Measurements from ENCODE around the gene MAG. TPM values are rescaled to one million over a fixed set of nuclear protein-coding genes. Genes with fewer than 3 reads are reported as not detected.

Gene MAG
- total and polyA plus RNA-seq, 2 of the 13 experiments (the other 11 are each of a cell fraction or from before 2014, with no cell fraction given) = 0.20 to 1.3 TPM

DNA sequence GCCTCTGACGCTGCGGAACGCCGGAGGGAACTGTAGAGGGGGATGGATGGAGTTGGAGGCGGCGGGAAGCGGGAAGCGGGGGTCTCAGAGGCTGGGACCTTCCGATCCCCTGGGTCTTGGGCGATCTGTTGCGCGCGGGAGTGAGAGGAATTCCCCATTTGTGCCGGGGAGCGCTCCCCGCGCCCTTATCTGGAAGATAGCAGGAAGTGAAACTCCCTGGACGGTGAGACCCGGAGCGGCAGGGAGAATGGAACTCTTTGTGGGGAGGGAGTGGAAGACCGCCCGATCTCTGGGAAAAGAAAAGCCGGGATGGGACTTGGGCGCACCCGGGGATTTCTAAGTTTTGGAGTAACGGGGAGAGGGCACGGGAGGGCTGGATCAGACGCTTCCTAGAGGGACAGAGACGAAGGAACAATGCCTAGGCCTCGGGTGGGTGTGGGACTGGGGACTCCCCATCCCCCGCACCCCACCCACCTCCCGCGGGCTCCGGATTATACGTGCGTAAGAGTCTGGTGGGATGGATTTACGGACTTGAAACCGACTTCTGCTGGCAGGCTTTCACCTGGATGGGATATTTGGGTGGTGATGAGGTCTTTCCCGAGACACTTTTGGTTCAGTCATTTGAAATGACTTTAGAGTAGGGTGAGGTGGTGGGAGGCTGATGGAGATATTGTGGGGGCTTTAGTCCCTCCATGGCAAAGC is 42.7 kb upstream of the MAG start (continued):
- TF ChIP-seq ZNF33A (CRISPR knock-in tag; IDR thresholded peaks at IDR 0.05; ENCODE audit: borderline replicate concordance) (no peak), ZNF282 (IDR thresholded peaks at IDR 0.05; ENCODE audit: partially characterized antibody) (no peak), SATB2 (CRISPR knock-in tag; IDR thresholded peaks at IDR 0.05) (no peak), MAFK (conservative IDR thresholded peaks at IDR 0.05 in 1 of 2, IDR thresholded peaks at IDR 0.05 in 1 of 2; ENCODE audit: low read length in 2 of 2) (no peak), KMT2A (CRISPR knock-in tag; IDR thresholded peaks at IDR 0.05) (0 out of 2 replicates have a peak, but pooled peaks have one; percentile 6), MATR3 (CRISPR knock-in tag; IDR thresholded peaks at IDR 0.05) (no peak), ZNF343 (CRISPR knock-in tag; IDR thresholded peaks at IDR 0.05) (no peak), ATF7 (IDR thresholded peaks at IDR 0.05) (no peak), ATF7 (CRISPR knock-in tag; IDR thresholded peaks at IDR 0.05) (no peak), ZNF484 (CRISPR knock-in tag; IDR thresholded peaks at IDR 0.05; ENCODE audit: borderline replicate concordance, low read depth) (no peak), SNAI1 (CRISPR knock-in tag; IDR thresholded peaks at IDR 0.05; ENCODE audit: borderline replicate concordance) (no peak)
- TF ChIP-seq, protein P1, sequence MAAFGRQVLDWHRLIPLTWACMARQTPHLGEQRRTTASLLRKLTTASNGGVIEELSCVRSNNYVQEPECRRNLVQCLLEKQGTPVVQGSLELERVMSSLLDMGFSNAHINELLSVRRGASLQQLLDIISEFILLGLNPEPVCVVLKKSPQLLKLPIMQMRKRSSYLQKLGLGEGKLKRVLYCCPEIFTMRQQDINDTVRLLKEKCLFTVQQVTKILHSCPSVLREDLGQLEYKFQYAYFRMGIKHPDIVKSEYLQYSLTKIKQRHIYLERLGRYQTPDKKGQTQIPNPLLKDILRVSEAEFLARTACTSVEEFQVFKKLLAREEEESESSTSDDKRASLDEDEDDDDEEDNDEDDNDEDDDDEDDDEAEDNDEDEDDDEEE (CRISPR knock-in tag; IDR thresholded peaks at IDR 0.05) = 0 out of 2 replicates have a peak, but pooled peaks have one; percentile 36
- TF ChIP-seq, protein P2, sequence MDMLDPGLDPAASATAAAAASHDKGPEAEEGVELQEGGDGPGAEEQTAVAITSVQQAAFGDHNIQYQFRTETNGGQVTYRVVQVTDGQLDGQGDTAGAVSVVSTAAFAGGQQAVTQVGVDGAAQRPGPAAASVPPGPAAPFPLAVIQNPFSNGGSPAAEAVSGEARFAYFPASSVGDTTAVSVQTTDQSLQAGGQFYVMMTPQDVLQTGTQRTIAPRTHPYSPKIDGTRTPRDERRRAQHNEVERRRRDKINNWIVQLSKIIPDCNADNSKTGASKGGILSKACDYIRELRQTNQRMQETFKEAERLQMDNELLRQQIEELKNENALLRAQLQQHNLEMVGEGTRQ (IDR thresholded peaks at IDR 0.05; ENCODE audit: low read depth, low read length) = no peak
- TF ChIP-seq, protein P2 (CRISPR knock-in tag; IDR thresholded peaks at IDR 0.05; ENCODE audit: borderline replicate concordance) = no peak
- TF ChIP-seq, protein P3, sequence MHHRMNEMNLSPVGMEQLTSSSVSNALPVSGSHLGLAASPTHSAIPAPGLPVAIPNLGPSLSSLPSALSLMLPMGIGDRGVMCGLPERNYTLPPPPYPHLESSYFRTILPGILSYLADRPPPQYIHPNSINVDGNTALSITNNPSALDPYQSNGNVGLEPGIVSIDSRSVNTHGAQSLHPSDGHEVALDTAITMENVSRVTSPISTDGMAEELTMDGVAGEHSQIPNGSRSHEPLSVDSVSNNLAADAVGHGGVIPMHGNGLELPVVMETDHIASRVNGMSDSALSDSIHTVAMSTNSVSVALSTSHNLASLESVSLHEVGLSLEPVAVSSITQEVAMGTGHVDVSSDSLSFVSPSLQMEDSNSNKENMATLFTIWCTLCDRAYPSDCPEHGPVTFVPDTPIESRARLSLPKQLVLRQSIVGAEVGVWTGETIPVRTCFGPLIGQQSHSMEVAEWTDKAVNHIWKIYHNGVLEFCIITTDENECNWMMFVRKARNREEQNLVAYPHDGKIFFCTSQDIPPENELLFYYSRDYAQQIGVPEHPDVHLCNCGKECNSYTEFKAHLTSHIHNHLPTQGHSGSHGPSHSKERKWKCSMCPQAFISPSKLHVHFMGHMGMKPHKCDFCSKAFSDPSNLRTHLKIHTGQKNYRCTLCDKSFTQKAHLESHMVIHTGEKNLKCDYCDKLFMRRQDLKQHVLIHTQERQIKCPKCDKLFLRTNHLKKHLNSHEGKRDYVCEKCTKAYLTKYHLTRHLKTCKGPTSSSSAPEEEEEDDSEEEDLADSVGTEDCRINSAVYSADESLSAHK (CRISPR knock-in tag; IDR thresholded peaks at IDR 0.05; ENCODE audit: borderline replicate concordance) = no peak
- TF ChIP-seq, protein P4, sequence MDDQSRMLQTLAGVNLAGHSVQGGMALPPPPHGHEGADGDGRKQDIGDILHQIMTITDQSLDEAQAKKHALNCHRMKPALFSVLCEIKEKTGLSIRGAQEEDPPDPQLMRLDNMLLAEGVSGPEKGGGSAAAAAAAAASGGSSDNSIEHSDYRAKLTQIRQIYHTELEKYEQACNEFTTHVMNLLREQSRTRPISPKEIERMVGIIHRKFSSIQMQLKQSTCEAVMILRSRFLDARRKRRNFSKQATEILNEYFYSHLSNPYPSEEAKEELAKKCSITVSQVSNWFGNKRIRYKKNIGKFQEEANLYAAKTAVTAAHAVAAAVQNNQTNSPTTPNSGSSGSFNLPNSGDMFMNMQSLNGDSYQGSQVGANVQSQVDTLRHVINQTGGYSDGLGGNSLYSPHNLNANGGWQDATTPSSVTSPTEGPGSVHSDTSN (CRISPR knock-in tag; IDR thresholded peaks at IDR 0.05; ENCODE audit: borderline replicate concordance) = 0 out of 2 replicates have a peak, but pooled peaks have one; percentile 66
- TF ChIP-seq, protein P5, sequence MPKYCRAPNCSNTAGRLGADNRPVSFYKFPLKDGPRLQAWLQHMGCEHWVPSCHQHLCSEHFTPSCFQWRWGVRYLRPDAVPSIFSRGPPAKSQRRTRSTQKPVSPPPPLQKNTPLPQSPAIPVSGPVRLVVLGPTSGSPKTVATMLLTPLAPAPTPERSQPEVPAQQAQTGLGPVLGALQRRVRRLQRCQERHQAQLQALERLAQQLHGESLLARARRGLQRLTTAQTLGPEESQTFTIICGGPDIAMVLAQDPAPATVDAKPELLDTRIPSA (CRISPR knock-in tag; IDR thresholded peaks at IDR 0.05; ENCODE audit: borderline replicate concordance) = 0 out of 2 replicates have a peak, but pooled peaks have one; percentile 12
